Psoas muscle (tissue), 8 donors: ENCODE measurements around the gene FAM163B. TPM values are rescaled to one million over a fixed set of nuclear protein-coding genes. Genes with fewer than 3 reads are reported as not detected.
A peak's percentile ranks its signal among the peaks of the same experiment; 100 is the strongest.

ENCODE experiments used
- ATAC-seq, 4 donors: fragments of 200-7000 bp; cut with Tn5 transposase; one replicate each; pipeline ENCODE4 v1.9.1; 2020; ENCODE audit warnings: moderate library complexity in 3 of 4, mild to moderate bottlenecking in 2 of 4
- DNase-seq, 2 donors: peaks; one replicate each; pipeline ENCODE4 v3.0.0-alpha.2; 2020
- H3K27ac ChIP-seq: fragments of 200-600 bp; one replicate; pipeline ENCODE4 v1.8.0; 2022
- H3K27me3 ChIP-seq, 3 donors: fragments of 200-600 bp in 1 of 3; one replicate each; pipeline versions ENCODE4 v1.6.1 to v1.8.0; 2013 to 2022; ENCODE audit warnings: low read length in 2 of 3, mild to moderate bottlenecking in 2 of 3, moderate library complexity in 1 of 3; ENCODE audit not compliant: insufficient read depth in 3 of 3
- H3K36me3 ChIP-seq, 2 donors: fragments of 200-600 bp in 1 of 2; one replicate each; pipeline versions ENCODE4 v1.6.1 to v1.8.0; 2013 to 2022; ENCODE audit warnings: low read depth in 1 of 2, mild to moderate bottlenecking in 1 of 2, moderate library complexity in 1 of 2; ENCODE audit not compliant: insufficient read depth in 1 of 2
- H3K4me1 ChIP-seq: fragments of 200-600 bp; one replicate; pipeline ENCODE4 v1.8.0; 2022
- H3K4me3 ChIP-seq: fragments of 200-600 bp; one replicate; pipeline ENCODE4 v1.8.0; 2022; ENCODE audit warnings: mild to moderate bottlenecking
- H3K9me3 ChIP-seq: fragments of 200-600 bp; one replicate; pipeline ENCODE4 v1.8.0; 2022
- CTCF ChIP-seq: fragments of 200-600 bp; IDR thresholded peaks from one replicate; pipeline ENCODE4 v1.8.0; 2022; ENCODE audit warnings: antibody characterized with exemption
- WGBS, 3 donors: extraction: QIAGEN DNeasy Blood & Tissue Kit; methylation state at CpG; one replicate each; pipeline versions ENCODE4 v1.1.6 to v1.1.7; 2013; 5-methylcytosine and 5-hydroxymethylcytosine counted together
- intact Hi-C, 2 donors: fragments of 100-400 bp; cut with DNase I; formaldehyde crosslinking; loops; one replicate each; pipeline versions ENCODE4 v1.11.0 to v1.14.2; 2022
- polyA plus RNA-seq, 3 donors: library from polyadenylated mRNA; stranded (reverse); fragments of 200-250 nt; gene quantifications; one replicate each; pipeline ENCODE4 v1.2.3, GENCODE V29; 2013
- total RNA-seq, 4 donors: library from RNA; stranded (reverse); fragmentation: NEBNext Ultra II Directional in 2 of 4; extraction: Animal tissue kit (Norgen Biotek cat#: 25700) in 2 of 4; gene quantifications; one replicate each; pipeline versions ENCODE4 v1.2.1 to v1.2.4, GENCODE V29; 2021 to 2023
- donor health status: healthy with polysubstance abuse.
- donor health status: DM: no; HTN: no; CAD: no; lungs with moderate emphysema.
- donor health status: Bipolar disorder and iron deficiency.
- donor health status: healthy.
- donor health status: DM: yes; HTN: yes; CAD: no.
- donor health status: DM: no; HTN: no; CAD: no.
- donor health status: DM: no; HTN: no; CAD: no.
- donor health status: DM: yes; HTN: yes; CAD: no.

The FAM163B gene
- total and polyA plus RNA-seq, 7 donors, result not detected

DNA sequence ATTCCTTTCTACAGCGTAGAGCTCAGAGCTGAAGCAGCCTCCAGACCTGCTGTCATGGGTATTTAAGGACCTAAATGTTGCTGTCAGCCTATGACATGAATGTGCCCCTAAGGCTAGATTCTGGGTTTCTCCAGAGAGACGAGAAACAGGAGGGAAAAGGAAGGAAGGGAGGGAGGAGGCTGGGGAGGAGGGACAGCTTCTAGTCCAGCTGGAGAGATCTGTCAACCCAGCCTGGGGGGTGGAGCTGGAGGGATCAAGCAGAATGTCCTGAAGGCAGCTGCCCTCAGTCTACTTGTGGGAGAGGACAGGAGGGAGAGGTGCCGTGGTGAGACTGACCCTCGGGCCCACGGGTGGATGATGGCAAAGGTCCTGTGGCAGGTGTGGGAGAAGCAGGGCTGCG is 25.9 kb upstream of the FAM163B start:
- no peaks in the 10 kb centered on the region for H3K36me3 ChIP-seq
- DNase-seq (peak in 1 of 2 donors; percentile 30), ATAC-seq (no peak)
- TF ChIP-seq CTCF, result no peak
- 26 to 48% (median 32%) methylated on average over 6 of the region's 6 CpGs for WGBS, 3 donors
- no peaks in the 10 kb centered on the region for H3K4me1 ChIP-seq
- no peak overlapping the region for H3K4me3 ChIP-seq
- no peak overlapping the region for H3K27ac ChIP-seq
- H3K27me3 ChIP-seq, result peaks cover 0 to 37% (median 15%) of the 10 kb centered on the region in 3 donors
- intact Hi-C loops, result no loop called here
- no peaks in the 10 kb centered on the region for H3K9me3 ChIP-seq

DNA sequence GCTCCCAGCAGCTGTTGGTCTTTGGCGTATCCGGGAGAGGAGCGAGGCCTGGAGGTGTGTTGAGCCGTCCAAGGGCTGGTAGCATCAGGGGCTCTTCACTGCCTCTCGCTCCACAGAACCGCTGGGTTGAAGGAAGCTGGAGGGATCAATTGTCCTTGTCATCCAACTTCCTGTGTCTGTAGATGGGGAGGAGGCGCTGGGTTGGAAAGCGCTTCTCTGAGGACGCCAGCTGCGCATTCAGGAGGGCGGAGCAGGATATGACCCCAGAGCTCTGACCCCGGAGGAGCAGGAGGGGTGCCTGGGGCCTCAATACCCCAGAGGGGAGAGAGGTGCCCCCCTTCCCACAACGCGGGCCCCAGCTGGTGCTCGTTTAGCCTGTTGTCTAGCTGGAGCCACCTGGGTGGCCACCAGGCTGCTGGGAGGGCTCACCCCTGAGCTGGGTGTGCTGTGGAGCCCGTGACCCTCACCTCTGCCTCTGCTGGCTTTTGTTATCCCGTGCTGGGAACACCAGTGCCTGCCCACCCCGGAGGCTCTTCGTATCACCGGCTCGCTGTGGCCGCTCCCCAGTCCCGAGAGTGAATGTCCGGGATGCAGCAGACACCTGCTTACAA is 25.0 kb upstream of the FAM163B start:
- WGBS, 3 donors, result 36 to 44% (median 41%) methylated on average over 24 of the region's 24 CpGs
- TF ChIP-seq CTCF, result no peak
- Histone ChIP-seq H3K9me3 (no peaks in the 10 kb centered on the region), H3K4me1 (no peaks in the 10 kb centered on the region), H3K27me3 (peaks cover 0 to 46% (median 16%) of the 10 kb centered on the region in 3 donors), H3K4me3 (no peak overlapping the region), H3K36me3 (no peaks in the 10 kb centered on the region), H3K27ac (no peak overlapping the region)
- peak in 1 of 2 donors; percentile 40 for DNase-seq
- intact Hi-C loops, result no loop called here
- ATAC-seq, result no peak

- Histone ChIP-seq H3K9me3 (no peaks in the 10 kb centered on the region), H3K27me3 (peaks cover 0 to 46% (median 16%) of the 10 kb centered on the region in 3 donors), H3K27ac (no peak overlapping the region), H3K4me1 (no peaks in the 10 kb centered on the region), H3K36me3 (no peaks in the 10 kb centered on the region), H3K4me3 (no peak overlapping the region)
- no peak for TF ChIP-seq CTCF
- intact Hi-C loops, result loop anchor here in 1 of 2 donors (2.0 kb wide), 1 partner anchor 31 kb away; no protein-coding TSS in a partner anchor
- WGBS, 3 donors, result 50 to 66% (median 54%) methylated on average over 8 of the region's 8 CpGs
- DNase-seq, result peak in 1 of 2 donors; percentile 16
- no peak for ATAC-seq
Measured at GRCh38 chr9:133633681-133634080, 24.5 kb upstream of the FAM163B start.

DNA sequence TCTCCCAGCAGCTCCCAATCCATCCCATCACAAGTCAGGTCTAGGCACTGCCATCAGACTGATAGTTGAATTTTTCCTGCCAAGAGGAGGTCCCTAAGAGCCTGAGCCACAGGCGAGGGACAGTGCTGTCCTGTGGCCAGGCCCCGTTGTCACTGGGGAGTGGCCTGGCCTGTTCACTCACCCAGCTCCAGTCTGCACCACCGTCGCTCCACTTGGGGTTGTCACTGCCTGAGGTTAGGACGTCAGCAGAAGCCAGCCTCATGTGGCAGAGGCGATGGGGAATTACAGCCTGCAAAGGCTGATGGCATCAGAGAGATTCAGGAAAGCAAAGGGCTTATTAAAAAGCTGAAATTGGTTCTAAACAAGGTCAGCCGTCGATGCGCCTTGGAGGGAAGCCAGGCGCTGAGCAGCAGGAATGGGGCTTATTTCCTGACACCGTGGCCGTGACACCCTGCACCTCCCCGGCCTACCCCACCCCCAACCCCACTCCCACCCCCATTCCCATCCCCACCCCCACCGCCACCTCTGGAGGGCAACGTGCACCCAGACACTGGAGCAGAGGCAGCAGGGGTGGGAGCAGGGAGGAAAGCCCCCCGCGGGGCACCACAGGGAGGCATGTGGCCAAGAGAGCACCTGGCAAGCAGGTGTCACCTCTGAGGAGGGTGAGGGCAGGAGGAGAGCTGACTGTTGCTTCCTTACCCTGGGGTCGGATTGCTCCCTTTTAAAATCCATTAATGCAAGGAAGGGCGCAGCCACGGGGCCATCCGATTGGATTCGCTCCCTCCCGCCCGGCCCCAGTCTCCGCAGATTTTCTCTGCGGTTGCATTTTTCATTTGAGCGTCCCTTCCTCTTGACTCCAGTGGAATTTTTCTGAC is 23.9 kb upstream of the FAM163B start:
- DNase-seq, result peak in 1 of 2 donors; percentile 28
- TF ChIP-seq CTCF, result no peak
- WGBS, 3 donors, result 44 to 51% (median 47%) methylated on average over 26 to 27 of the region's 27 CpGs
- no peaks in the 10 kb centered on the region for H3K9me3 ChIP-seq
- intact Hi-C loops, result loop anchor here in 1 of 2 donors (2.0 kb wide), 1 partner anchor 30 kb away; no protein-coding TSS in a partner anchor
- H3K36me3 ChIP-seq, result no peaks in the 10 kb centered on the region
- H3K27ac ChIP-seq, result no peak overlapping the region
- ATAC-seq, result no peak
- peaks cover 0 to 46% (median 16%) of the 10 kb centered on the region in 3 donors for H3K27me3 ChIP-seq
- no peak overlapping the region for H3K4me3 ChIP-seq
- no peaks in the 10 kb centered on the region for H3K4me1 ChIP-seq
